Activated B cell treated with CpG ODN at 0.5 μM for 24 hours (primary cell): ENCODE measurements around the gene GCC2. TPM values are rescaled to one million over a fixed set of nuclear protein-coding genes. Genes with fewer than 3 reads are reported as not detected.
A peak's percentile ranks its signal among the peaks of the same experiment; 100 is the strongest.

Source experiments
- ATAC-seq: fragments of 200-7000 bp; cut with Tn5 transposase; one replicate; pipeline ENCODE4 v1.10.0; 2021; ENCODE audit warnings: low read depth, mild to moderate bottlenecking, moderate library complexity
- CTCF ChIA-PET: fragments of 350-600 bp; sonication (Branson Sonifier 250); formaldehyde crosslinking; loops from one replicate; lab custom pipeline; 2021; ENCODE audit warnings: antibody characterized with exemption; lab: Charles Lee
- POLR2A ChIA-PET: fragments of 350-600 bp; sonication (Branson Sonifier 250); formaldehyde crosslinking; loops from one replicate; lab custom pipeline; 2021; ENCODE audit warnings: antibody characterized with exemption; lab: Charles Lee
- DNase-seq: peaks from one replicate; pipeline ENCODE4 v3.0.0; 2022
- H3K27ac Mint-ChIP-seq: one replicate; pipeline ENCODE4 v1.8.0; 2020; ENCODE audit warnings: mixed read lengths
- H3K27me3 Mint-ChIP-seq: one replicate; pipeline ENCODE4 v1.8.0; 2021; ENCODE audit warnings: mixed read lengths
- H3K36me3 Mint-ChIP-seq: one replicate; pipeline ENCODE4 v1.8.0; 2021; ENCODE audit warnings: low read depth, mixed read lengths
- H3K4me1 Mint-ChIP-seq: one replicate; pipeline ENCODE4 v1.8.0; 2021; ENCODE audit warnings: mixed read lengths
- H3K4me3 Mint-ChIP-seq: one replicate; pipeline ENCODE4 v1.8.0; 2020; ENCODE audit warnings: mild to moderate bottlenecking, mixed read lengths
- H3K9me3 Mint-ChIP-seq: one replicate; pipeline ENCODE4 v1.8.0; 2020; ENCODE audit warnings: mixed read lengths
- CTCF ChIP-seq: fragments of 200-600 bp; IDR thresholded peaks from one replicate; pipeline ENCODE4 v1.8.0; 2022; ENCODE audit warnings: antibody characterized with exemption, mild to moderate bottlenecking
- intact Hi-C: fragments of 100-400 bp; cut with micrococcal nuclease; formaldehyde crosslinking; loops from one replicate; pipeline ENCODE4 v1.15.1; 2024
- total RNA-seq: library from RNA; stranded (reverse); gene quantifications from 2 replicates; pipeline ENCODE4 v1.2.3, GENCODE V29; 2022

GCC2 gene
- total RNA-seq: 44.0 and 53.8 TPM in 2 replicates

GRCh38 chr2:108448678-108449409 is at the start of gene GCC2:
GCC2 (plus strand) TSS chr2:108449206; CDS start chr2:108449275, 69 bp downstream.
- ChIA-PET POLR2A (interaction anchor here (0.6 to 4.3 kb wide), 7 partner anchors 86 to 270 kb away, joined by 3 to 40 read pairs (median 3); partner anchors contain the start of genes LIMS1 and RANBP2), CTCF (interaction anchor here (0.7 to 1.7 kb wide), 4 partner anchors 85 to 187 kb away, joined by 3 to 4 read pairs (median 3); partner anchors contain the start of gene LIMS1)
- H3K27me3 Mint-ChIP-seq: no peaks in the 10 kb centered on the region
- H3K4me1 Mint-ChIP-seq: peaks cover 53% of the 10 kb centered on the region
- H3K4me3 Mint-ChIP-seq: peak within 1 kb of the TSS; percentile 98
- peak within 1 kb of the TSS; percentile 96 for H3K27ac Mint-ChIP-seq
- intact Hi-C loops: loop anchor here (1.0 to 5.0 kb wide), 6 partner anchors 85 to 1163 kb away; partner anchors contain the start of genes CCDC138, LIMS1, RANBP2 and SEPTIN10
- no peak for TF ChIP-seq CTCF
- no peaks in the 10 kb centered on the region for H3K9me3 Mint-ChIP-seq
- DNase-seq (peak; percentile 96), ATAC-seq (peak; percentile 96)
- peaks cover 34% of the 10 kb centered on the region for H3K36me3 Mint-ChIP-seq

GRCh38 chr2:108399479-108399878 is 49.5 kb upstream of the GCC2 start:
- ATAC-seq: no peak
- ChIA-PET CTCF (no interaction called here), POLR2A (no interaction called here)
- no peaks in the 10 kb centered on the region for H3K4me1 Mint-ChIP-seq
- peaks cover 3% of the 10 kb centered on the region for H3K36me3 Mint-ChIP-seq
- no peak overlapping the region for H3K27ac Mint-ChIP-seq
- intact Hi-C loops: no loop called here
- peaks cover 24% of the 10 kb centered on the region for H3K9me3 Mint-ChIP-seq
- TF ChIP-seq CTCF: no peak
- no peaks in the 10 kb centered on the region for H3K27me3 Mint-ChIP-seq
- no peak for DNase-seq
- H3K4me3 Mint-ChIP-seq: no peak overlapping the region

- peaks cover 40% of the 10 kb centered on the region for H3K9me3 Mint-ChIP-seq
- CTCF ChIA-PET: no interaction called here
These were observed 47.2 kb upstream of the GCC2 start for GRCh38 chr2:108401800-108402199.

GRCh38 chr2:108403494-108403893 is 45.5 kb upstream of the GCC2 start:
- TF ChIP-seq CTCF: no peak
- Mint-ChIP-seq H3K4me3 (no peak overlapping the region), H3K9me3 (peaks cover 36% of the 10 kb centered on the region), H3K27ac (no peak overlapping the region), H3K4me1 (no peaks in the 10 kb centered on the region), H3K36me3 (peaks cover 3% of the 10 kb centered on the region), H3K27me3 (peaks cover 2% of the 10 kb centered on the region)
- intact Hi-C loops: no loop called here
- CTCF ChIA-PET: no interaction called here
- ATAC-seq (no peak), DNase-seq (no peak)
- POLR2A ChIA-PET: no interaction called here

More at GRCh38 chr2:108401800-108402199, 47.2 kb upstream of the GCC2 start:
- intact Hi-C loops: no loop called here
- no peak for ATAC-seq
- Mint-ChIP-seq H3K4me3 (no peak overlapping the region), H3K27me3 (peaks cover 2% of the 10 kb centered on the region), H3K36me3 (peaks cover 3% of the 10 kb centered on the region), H3K4me1 (no peaks in the 10 kb centered on the region), H3K27ac (no peak overlapping the region)
- POLR2A ChIA-PET: no interaction called here
- DNase-seq: no peak
- TF ChIP-seq CTCF: no peak

- no peak overlapping the region for H3K4me3 Mint-ChIP-seq
- ATAC-seq (no peak), DNase-seq (no peak)
- CTCF ChIA-PET: no interaction called here
- no peaks in the 10 kb centered on the region for H3K4me1 Mint-ChIP-seq
- intact Hi-C loops: no loop called here
- no peaks in the 10 kb centered on the region for H3K36me3 Mint-ChIP-seq
- POLR2A ChIA-PET: no interaction called here
- peaks cover 26% of the 10 kb centered on the region for H3K9me3 Mint-ChIP-seq
- no peak overlapping the region for H3K27ac Mint-ChIP-seq
- peaks cover 2% of the 10 kb centered on the region for H3K27me3 Mint-ChIP-seq
- no peak for TF ChIP-seq CTCF
These were observed 44.1 kb upstream of the GCC2 start for GRCh38 chr2:108404784-108405397.
